ENCODE data around the gene PDPK1. TPM values are rescaled to one million over a fixed set of nuclear protein-coding genes. Genes with fewer than 3 reads are reported as not detected.
"Not testable (repeated sequence)": the region's sequence is repeated elsewhere in the genome, so short reads cannot be mapped to it uniquely, and the experiment has no call there.

Gene PDPK1
- total RNA-seq, 1 donor from 2014 or later = 27.0 TPM

GRCh38 chr16:2560798-2561133 lies 22.9 kb downstream of the PDPK1 start:
- TF ChIP-seq CTCF (IDR thresholded peaks at IDR 0.05; ENCODE audit: insufficient read depth, low read length, poor library complexity, severe bottlenecking) = peak; percentile 27
- H3K27me3 ChIP-seq (ENCODE audit: control insufficient read depth, insufficient read depth, low read length); H3K36me3 ChIP-seq (ENCODE audit: control insufficient read depth, insufficient read depth, low read length); DNase-seq (ENCODE audit: low read depth); H3K4me3 ChIP-seq (ENCODE audit: low read depth, low read length): not testable (repeated sequence)

- not testable (repeated sequence) for H3K4me3 ChIP-seq (ENCODE audit: low read depth, low read length); H3K36me3 ChIP-seq (ENCODE audit: control insufficient read depth, insufficient read depth, low read length); H3K27me3 ChIP-seq (ENCODE audit: control insufficient read depth, insufficient read depth, low read length); DNase-seq (ENCODE audit: low read depth)
Observed at GRCh38 chr16:2567506-2567905, 29.7 kb downstream of the PDPK1 start.

- not testable (repeated sequence) for DNase-seq (ENCODE audit: low read depth); H3K4me3 ChIP-seq (ENCODE audit: low read depth, low read length); H3K27me3 ChIP-seq (ENCODE audit: control insufficient read depth, insufficient read depth, low read length); H3K36me3 ChIP-seq (ENCODE audit: control insufficient read depth, insufficient read depth, low read length)
Observed at GRCh38 chr16:2568573-2568972, 30.8 kb downstream of the PDPK1 start.

- not testable (repeated sequence) for H3K27me3 ChIP-seq (ENCODE audit: control insufficient read depth, insufficient read depth, low read length); H3K4me3 ChIP-seq (ENCODE audit: low read depth, low read length); DNase-seq (ENCODE audit: low read depth); H3K36me3 ChIP-seq (ENCODE audit: control insufficient read depth, insufficient read depth, low read length)
Observed at GRCh38 chr16:2572704-2573103, 34.9 kb downstream of the PDPK1 start.

GRCh38 chr16:2575839-2576238 lies 38.0 kb downstream of the PDPK1 start:
- H3K27me3 ChIP-seq (ENCODE audit: control insufficient read depth, insufficient read depth, low read length); H3K4me3 ChIP-seq (ENCODE audit: low read depth, low read length); H3K36me3 ChIP-seq (ENCODE audit: control insufficient read depth, insufficient read depth, low read length); DNase-seq (ENCODE audit: low read depth): not testable (repeated sequence)

- not testable (repeated sequence) for H3K4me3 ChIP-seq (ENCODE audit: low read depth, low read length); H3K36me3 ChIP-seq (ENCODE audit: control insufficient read depth, insufficient read depth, low read length); DNase-seq (ENCODE audit: low read depth); H3K27me3 ChIP-seq (ENCODE audit: control insufficient read depth, insufficient read depth, low read length)
Observed at GRCh38 chr16:2577044-2577443, 39.2 kb downstream of the PDPK1 start.

GRCh38 chr16:2578905-2579304 lies 41.1 kb downstream of the PDPK1 start:
- not testable (repeated sequence) for H3K27me3 ChIP-seq (ENCODE audit: control insufficient read depth, insufficient read depth, low read length); DNase-seq (ENCODE audit: low read depth); H3K36me3 ChIP-seq (ENCODE audit: control insufficient read depth, insufficient read depth, low read length); H3K4me3 ChIP-seq (ENCODE audit: low read depth, low read length)

GRCh38 chr16:2580143-2580542 lies 42.3 kb downstream of the PDPK1 start:
- not testable (repeated sequence) for H3K27me3 ChIP-seq (ENCODE audit: control insufficient read depth, insufficient read depth, low read length); DNase-seq (ENCODE audit: low read depth); H3K4me3 ChIP-seq (ENCODE audit: low read depth, low read length); H3K36me3 ChIP-seq (ENCODE audit: control insufficient read depth, insufficient read depth, low read length)
- peak; percentile 27 for TF ChIP-seq CTCF (IDR thresholded peaks at IDR 0.05; ENCODE audit: insufficient read depth, low read length, poor library complexity, severe bottlenecking)

- not testable (repeated sequence) for H3K27me3 ChIP-seq (ENCODE audit: control insufficient read depth, insufficient read depth, low read length); DNase-seq (ENCODE audit: low read depth); H3K4me3 ChIP-seq (ENCODE audit: low read depth, low read length); H3K36me3 ChIP-seq (ENCODE audit: control insufficient read depth, insufficient read depth, low read length)
Observed at GRCh38 chr16:2580818-2581217, 43.0 kb downstream of the PDPK1 start.

All from kidney epithelial cell (primary cell).